Measurements from ENCODE around the gene RAB4A.
A peak's percentile ranks its signal among the peaks of the same experiment; 100 is the strongest.

The RAB4A gene

GRCh38 chr1:229272164-229273158 lies 1.6 kb downstream of the RAB4A start:
- Mint-ChIP-seq H3K4me3 (peak overlapping the region; percentile 92), H3K27me3 (no peaks in the 10 kb centered on the region), H3K9me3 (no peaks in the 10 kb centered on the region), H3K36me3 (peaks cover 4% of the 10 kb centered on the region), H3K27ac (peak overlapping the region; percentile 69), H3K4me1 (peaks cover 22% of the 10 kb centered on the region)
- no peak for ATAC-seq (ENCODE audit: low read depth)
- no peak for DNase-seq (ENCODE audit: low spot score in 2 of 2)

DNA sequence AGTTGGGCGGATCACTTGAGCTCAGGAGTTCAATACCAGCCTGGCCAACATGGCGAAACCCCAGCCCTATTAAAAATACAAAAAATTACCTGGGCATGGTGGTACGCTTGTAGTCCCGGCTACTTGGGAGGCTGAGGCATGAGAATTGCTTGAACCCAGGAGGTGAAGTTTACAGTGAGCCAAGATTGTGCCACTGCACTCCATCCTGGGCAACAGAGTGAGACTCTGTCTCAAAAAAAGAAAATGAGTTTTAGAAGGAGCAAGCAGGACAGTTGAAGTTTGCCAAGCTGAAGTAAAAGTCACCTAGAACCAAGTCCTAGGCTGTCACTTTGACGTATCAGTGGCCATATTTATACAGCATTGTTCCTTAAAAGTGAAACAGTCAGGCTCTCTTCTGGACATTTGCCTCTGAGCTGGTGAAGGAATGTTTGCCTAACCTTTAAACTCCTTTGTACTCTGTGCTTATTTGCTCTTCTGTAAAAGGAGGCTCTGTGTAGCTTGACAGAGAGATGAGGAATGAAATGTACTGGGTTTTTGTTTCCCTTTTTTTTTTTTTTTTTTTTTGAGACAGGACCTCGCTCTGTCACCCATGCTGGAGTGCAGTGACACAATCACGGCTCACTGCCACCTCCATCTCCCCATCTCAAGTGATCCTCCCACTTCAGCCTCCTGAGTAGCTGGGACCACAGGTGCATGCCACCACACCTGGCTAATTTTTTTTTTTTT lies 2.8 kb downstream of the RAB4A start:
- Mint-ChIP-seq H3K27ac (no peak overlapping the region), H3K36me3 (peaks cover 4% of the 10 kb centered on the region), H3K4me3 (no peak overlapping the region), H3K9me3 (no peaks in the 10 kb centered on the region), H3K4me1 (peaks cover 22% of the 10 kb centered on the region), H3K27me3 (no peaks in the 10 kb centered on the region)
- ATAC-seq (ENCODE audit: low read depth): no peak
- no peak for DNase-seq (ENCODE audit: low spot score in 2 of 2)

GRCh38 chr1:229275005-229275404 lies 4.1 kb downstream of the RAB4A start:
- Mint-ChIP-seq H3K27ac (no peak overlapping the region), H3K36me3 (peaks cover 4% of the 10 kb centered on the region), H3K9me3 (no peaks in the 10 kb centered on the region), H3K4me3 (no peak overlapping the region), H3K27me3 (no peaks in the 10 kb centered on the region), H3K4me1 (peaks cover 22% of the 10 kb centered on the region)
- DNase-seq (ENCODE audit: low spot score in 2 of 2) (no peak), ATAC-seq (ENCODE audit: low read depth) (no peak)

DNA sequence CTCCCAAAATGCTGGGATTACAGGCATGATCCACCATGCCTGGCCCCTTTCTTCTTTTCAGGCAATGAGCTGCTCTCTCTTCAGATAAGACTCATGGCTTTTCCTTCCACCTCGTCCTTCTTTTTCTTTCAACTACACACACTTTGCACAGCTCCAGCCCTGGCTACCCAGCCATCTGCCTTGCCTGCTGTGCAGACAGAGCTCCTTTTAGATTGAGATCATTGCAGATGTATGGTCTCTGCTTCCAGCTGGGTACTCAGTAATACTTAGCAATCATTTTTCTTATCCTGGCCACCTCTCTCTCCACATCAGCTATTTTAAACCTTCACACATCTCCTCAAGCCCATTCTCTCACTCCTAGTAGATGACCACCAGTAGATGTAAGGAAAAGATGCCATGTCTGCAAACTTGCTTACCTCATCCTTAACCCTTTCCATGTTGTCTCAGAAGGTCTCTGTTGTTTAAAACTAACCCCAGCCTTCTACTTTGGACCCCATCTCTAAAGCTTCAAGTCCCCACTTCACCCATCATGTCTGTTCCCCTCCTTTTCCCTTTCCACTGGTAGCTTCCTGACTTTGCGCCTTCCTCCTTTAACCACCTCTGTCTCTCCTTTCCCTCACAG lies 7.3 kb downstream of the RAB4A start:
- Mint-ChIP-seq H3K27me3 (no peaks in the 10 kb centered on the region), H3K27ac (no peak overlapping the region), H3K36me3 (peaks cover 15% of the 10 kb centered on the region), H3K9me3 (no peaks in the 10 kb centered on the region), H3K4me3 (no peak overlapping the region), H3K4me1 (peaks cover 23% of the 10 kb centered on the region)
- no peak for ATAC-seq (ENCODE audit: low read depth)
- DNase-seq (ENCODE audit: low spot score in 2 of 2): no peak

- DNase-seq (ENCODE audit: low spot score in 2 of 2) (no peak), ATAC-seq (ENCODE audit: low read depth) (no peak)
- H3K4me1 Mint-ChIP-seq: peaks cover 23% of the 10 kb centered on the region
- H3K36me3 Mint-ChIP-seq: peaks cover 16% of the 10 kb centered on the region
- H3K4me3 Mint-ChIP-seq: no peak overlapping the region
- no peaks in the 10 kb centered on the region for H3K27me3 Mint-ChIP-seq
- no peak overlapping the region for H3K27ac Mint-ChIP-seq
- no peaks in the 10 kb centered on the region for H3K9me3 Mint-ChIP-seq
These were observed 8.3 kb downstream of the RAB4A start for GRCh38 chr1:229279242-229279641.

DNA sequence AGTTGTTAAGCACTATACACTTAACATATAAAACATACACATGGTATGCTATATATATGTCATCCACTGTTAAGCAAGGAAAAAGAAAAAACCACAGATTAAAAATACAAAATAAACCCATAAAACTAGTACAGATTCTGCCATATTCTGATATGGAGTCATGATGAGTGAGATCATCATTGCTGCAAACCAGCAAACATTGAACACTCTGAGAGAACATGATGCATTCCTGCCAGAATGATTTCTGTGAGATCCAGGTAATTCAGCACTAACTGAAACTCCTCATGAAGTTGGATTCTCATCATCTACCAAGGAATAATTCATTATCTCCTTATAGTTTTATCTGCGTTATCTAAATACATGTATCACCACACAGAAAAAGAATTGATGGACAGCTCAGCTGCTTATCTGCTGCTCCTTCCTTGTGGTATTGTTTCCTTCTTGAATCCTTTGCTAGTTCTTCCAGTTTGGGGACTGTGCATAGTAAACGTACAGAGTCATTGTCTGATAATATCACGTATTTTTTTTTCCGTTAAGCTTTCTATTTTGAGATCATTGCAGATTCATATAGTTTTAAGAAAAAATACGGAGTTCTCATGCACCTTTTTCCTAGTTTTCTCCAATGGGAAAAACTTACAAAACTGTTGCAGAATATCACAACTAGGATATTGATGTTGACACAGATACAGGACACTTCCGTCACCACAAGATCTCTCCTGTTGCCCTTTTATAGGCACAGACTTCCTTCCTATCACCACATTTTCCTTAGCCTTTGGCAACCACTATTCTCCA lies 9.3 kb downstream of the RAB4A start:
- DNase-seq (ENCODE audit: low spot score in 2 of 2) (no peak), ATAC-seq (ENCODE audit: low read depth) (no peak)
- Mint-ChIP-seq H3K27me3 (no peaks in the 10 kb centered on the region), H3K36me3 (peaks cover 21% of the 10 kb centered on the region), H3K27ac (no peak overlapping the region), H3K4me3 (no peak overlapping the region), H3K4me1 (peaks cover 22% of the 10 kb centered on the region), H3K9me3 (no peaks in the 10 kb centered on the region)

DNA sequence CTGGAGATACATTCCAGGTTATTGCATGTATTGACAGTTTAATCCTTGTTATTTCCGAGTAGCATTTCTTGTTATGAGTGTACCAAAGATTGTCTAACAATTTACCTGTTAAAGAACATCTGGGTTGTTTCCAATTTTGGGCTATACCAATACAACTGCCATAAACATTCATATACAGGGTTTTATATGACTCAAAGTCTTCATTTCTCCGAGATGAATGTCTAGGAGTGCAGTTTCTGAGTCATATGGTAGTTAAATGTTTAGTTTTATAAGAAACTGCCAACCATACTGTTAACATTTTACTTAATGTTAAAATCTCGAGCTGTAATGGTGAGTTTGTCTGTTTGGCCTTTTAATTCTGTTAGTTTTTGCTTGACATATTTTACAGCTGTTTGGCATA lies 10.0 kb downstream of the RAB4A start:
- no peak for DNase-seq (ENCODE audit: low spot score in 2 of 2)
- ATAC-seq (ENCODE audit: low read depth): no peak
- Mint-ChIP-seq H3K4me3 (no peak overlapping the region), H3K27me3 (no peaks in the 10 kb centered on the region), H3K27ac (no peak overlapping the region), H3K9me3 (no peaks in the 10 kb centered on the region), H3K36me3 (peaks cover 23% of the 10 kb centered on the region), H3K4me1 (peaks cover 25% of the 10 kb centered on the region)

DNA sequence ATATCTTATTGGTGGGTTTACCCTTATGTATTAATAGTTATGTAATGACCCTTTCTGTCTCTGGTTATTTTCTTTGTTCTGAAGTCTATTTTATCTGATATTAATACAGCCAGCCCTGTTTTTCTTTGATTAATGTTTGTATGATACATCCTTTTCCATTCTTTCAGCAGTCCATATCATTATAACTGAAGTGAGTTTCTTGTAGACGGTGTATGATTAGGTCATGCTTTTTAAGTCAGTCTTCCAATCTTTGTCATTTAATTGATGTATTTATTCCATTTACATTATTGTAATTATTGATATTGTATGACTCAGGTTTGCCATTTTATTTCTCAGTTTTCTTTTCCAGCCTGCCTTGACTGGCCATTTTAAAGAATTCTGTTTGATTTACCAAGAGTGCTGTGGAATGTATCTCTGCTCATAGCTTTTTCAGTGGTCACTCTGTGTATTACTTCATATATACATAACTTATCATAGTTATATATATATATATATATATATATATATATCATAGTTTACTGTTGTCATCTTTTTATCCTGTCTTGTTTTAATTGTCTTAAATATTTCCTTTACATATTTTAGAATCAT lies 10.5 kb downstream of the RAB4A start:
- Mint-ChIP-seq H3K36me3 (peaks cover 21% of the 10 kb centered on the region), H3K4me1 (peaks cover 23% of the 10 kb centered on the region), H3K27me3 (no peaks in the 10 kb centered on the region), H3K9me3 (no peaks in the 10 kb centered on the region), H3K27ac (no peak overlapping the region), H3K4me3 (no peak overlapping the region)
- ATAC-seq (ENCODE audit: low read depth): no peak
- DNase-seq (ENCODE audit: low spot score in 2 of 2): no peak

DNA sequence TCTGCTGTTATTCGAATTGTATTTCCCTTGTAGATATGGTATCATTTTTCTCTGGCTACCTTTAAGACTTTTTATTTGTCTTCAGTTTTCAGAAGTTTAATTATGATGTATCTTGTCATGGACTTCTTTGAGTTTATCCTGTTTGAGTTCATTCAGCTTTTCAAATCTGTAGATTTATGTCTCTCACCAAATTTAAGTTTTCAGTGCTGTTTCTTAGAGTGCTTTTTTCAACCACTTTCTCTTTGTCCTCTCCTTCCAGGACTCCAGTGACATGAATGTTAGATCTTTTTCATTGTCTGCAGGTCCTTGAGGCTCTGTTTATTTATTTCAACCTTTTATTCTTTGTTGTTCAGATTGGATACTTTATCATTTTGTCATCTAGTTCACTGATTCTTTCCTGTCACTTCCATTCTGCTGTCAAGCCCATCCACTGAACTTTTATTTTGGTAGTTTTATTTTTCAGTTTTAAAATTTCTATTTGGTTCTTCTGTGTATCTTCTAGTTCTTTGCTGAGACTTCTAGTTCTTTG lies 11.4 kb downstream of the RAB4A start:
- no peak for DNase-seq (ENCODE audit: low spot score in 2 of 2)
- ATAC-seq (ENCODE audit: low read depth): no peak
- Mint-ChIP-seq H3K27me3 (no peaks in the 10 kb centered on the region), H3K27ac (peak overlapping the region; percentile 2), H3K9me3 (no peaks in the 10 kb centered on the region), H3K4me3 (no peak overlapping the region), H3K36me3 (peaks cover 22% of the 10 kb centered on the region), H3K4me1 (peaks cover 23% of the 10 kb centered on the region)

GRCh38 chr1:229283183-229283611 lies 12.3 kb downstream of the RAB4A start:
- Mint-ChIP-seq H3K36me3 (peaks cover 22% of the 10 kb centered on the region), H3K27ac (peak overlapping the region; percentile 14), H3K4me1 (peaks cover 26% of the 10 kb centered on the region), H3K4me3 (no peak overlapping the region), H3K27me3 (no peaks in the 10 kb centered on the region), H3K9me3 (no peaks in the 10 kb centered on the region)
- ATAC-seq (ENCODE audit: low read depth): no peak
- DNase-seq (ENCODE audit: low spot score in 2 of 2): no peak

- H3K27ac Mint-ChIP-seq: peak overlapping the region; percentile 29
- DNase-seq (ENCODE audit: low spot score in 2 of 2): no peak
- no peak for ATAC-seq (ENCODE audit: low read depth)
- peaks cover 26% of the 10 kb centered on the region for H3K4me1 Mint-ChIP-seq
- H3K27me3 Mint-ChIP-seq: no peaks in the 10 kb centered on the region
- H3K4me3 Mint-ChIP-seq: no peak overlapping the region
- H3K36me3 Mint-ChIP-seq: peaks cover 24% of the 10 kb centered on the region
- H3K9me3 Mint-ChIP-seq: no peaks in the 10 kb centered on the region
These were observed 14.0 kb downstream of the RAB4A start for GRCh38 chr1:229284887-229285286.

- peak overlapping the region; percentile 29 for H3K27ac Mint-ChIP-seq
These were observed 14.5 kb downstream of the RAB4A start for GRCh38 chr1:229285440-229285839.

More at GRCh38 chr1:229285440-229285839, 14.5 kb downstream of the RAB4A start:
- Mint-ChIP-seq H3K36me3 (peaks cover 28% of the 10 kb centered on the region), H3K27me3 (no peaks in the 10 kb centered on the region), H3K4me1 (peaks cover 24% of the 10 kb centered on the region), H3K9me3 (peaks cover under 1% of the 10 kb centered on the region), H3K4me3 (no peak overlapping the region)
- DNase-seq (ENCODE audit: low spot score in 2 of 2) (no peak), ATAC-seq (ENCODE audit: low read depth) (no peak)
